ENCODE data around the gene KCNIP2.
"Not testable (repeated sequence)": the region's sequence is repeated elsewhere in the genome, so short reads cannot be mapped to it uniquely, and the experiment has no call there.

KCNIP2 gene

GRCh38 chr10:101797403-101798059 lies 46.1 kb downstream of the KCNIP2 start:
- peaks cover 60% of the 10 kb centered on the region for H3K36me3 ChIP-seq (ENCODE audit: insufficient read depth, low read length)
- no peaks in the 10 kb centered on the region for H3K9me3 ChIP-seq (ENCODE audit: control insufficient read depth, insufficient read depth, low read length)
- H3K4me1 ChIP-seq (ENCODE audit: insufficient read depth, low read length) = no peaks in the 10 kb centered on the region
- H3K9ac ChIP-seq (ENCODE audit: low read depth, low read length) = no peak overlapping the region

GRCh38 chr10:101793526-101793925 lies 50.1 kb downstream of the KCNIP2 start:
- Histone ChIP-seq H3K9me3 (ENCODE audit: control insufficient read depth, insufficient read depth, low read length) (no peaks in the 10 kb centered on the region), H3K4me1 (ENCODE audit: insufficient read depth, low read length) (no peaks in the 10 kb centered on the region), H3K9ac (ENCODE audit: low read depth, low read length) (no peak overlapping the region), H3K36me3 (ENCODE audit: insufficient read depth, low read length) (peaks cover 48% of the 10 kb centered on the region)

- Histone ChIP-seq H3K36me3 (ENCODE audit: insufficient read depth, low read length) (peaks cover 39% of the 10 kb centered on the region), H3K9ac (ENCODE audit: low read depth, low read length) (no peak overlapping the region), H3K9me3 (ENCODE audit: control insufficient read depth, insufficient read depth, low read length) (no peaks in the 10 kb centered on the region), H3K4me1 (ENCODE audit: insufficient read depth, low read length) (no peaks in the 10 kb centered on the region)
Measured at GRCh38 chr10:101789686-101790085, 53.9 kb downstream of the KCNIP2 start.

- H3K4me1 ChIP-seq (ENCODE audit: insufficient read depth, low read length); H3K9me3 ChIP-seq (ENCODE audit: control insufficient read depth, insufficient read depth, low read length); H3K9ac ChIP-seq (ENCODE audit: low read depth, low read length): not testable (repeated sequence)
- H3K36me3 ChIP-seq (ENCODE audit: insufficient read depth, low read length) = peaks cover 40% of the 10 kb centered on the region
Measured at GRCh38 chr10:101789231-101789630, 54.4 kb downstream of the KCNIP2 start.

- Histone ChIP-seq H3K36me3 (ENCODE audit: insufficient read depth, low read length) (peaks cover 16% of the 10 kb centered on the region), H3K9me3 (ENCODE audit: control insufficient read depth, insufficient read depth, low read length) (no peaks in the 10 kb centered on the region), H3K9ac (ENCODE audit: low read depth, low read length) (no peak overlapping the region)
Measured at GRCh38 chr10:101785801-101786200, 57.8 kb downstream of the KCNIP2 start.

GRCh38 chr10:101784558-101784957 lies 59.0 kb downstream of the KCNIP2 start:
- peaks cover 15% of the 10 kb centered on the region for H3K36me3 ChIP-seq (ENCODE audit: insufficient read depth, low read length)
- peaks cover 10% of the 10 kb centered on the region; the same call in 1 of the 2 replicates for H3K4me1 ChIP-seq (ENCODE audit: insufficient read depth, low read length)
- H3K9me3 ChIP-seq (ENCODE audit: control insufficient read depth, insufficient read depth, low read length) = no peaks in the 10 kb centered on the region
- H3K9ac ChIP-seq (ENCODE audit: low read depth, low read length) = no peak overlapping the region

More at GRCh38 chr10:101785801-101786200, 57.8 kb downstream of the KCNIP2 start:
- peaks cover 2% of the 10 kb centered on the region; the same call in 1 of the 2 replicates for H3K4me1 ChIP-seq (ENCODE audit: insufficient read depth, low read length)

GRCh38 chr10:101783736-101784118 lies 59.9 kb downstream of the KCNIP2 start:
- H3K9me3 ChIP-seq (ENCODE audit: control insufficient read depth, insufficient read depth, low read length) = no peaks in the 10 kb centered on the region; the same call in 1 of the 2 replicates
- H3K36me3 ChIP-seq (ENCODE audit: insufficient read depth, low read length) = peaks cover 15% of the 10 kb centered on the region
- peaks cover 10% of the 10 kb centered on the region; the same call in 1 of the 2 replicates for H3K4me1 ChIP-seq (ENCODE audit: insufficient read depth, low read length)
- peak overlapping the region; percentile 78 for H3K9ac ChIP-seq (ENCODE audit: low read depth, low read length)

DNA sequence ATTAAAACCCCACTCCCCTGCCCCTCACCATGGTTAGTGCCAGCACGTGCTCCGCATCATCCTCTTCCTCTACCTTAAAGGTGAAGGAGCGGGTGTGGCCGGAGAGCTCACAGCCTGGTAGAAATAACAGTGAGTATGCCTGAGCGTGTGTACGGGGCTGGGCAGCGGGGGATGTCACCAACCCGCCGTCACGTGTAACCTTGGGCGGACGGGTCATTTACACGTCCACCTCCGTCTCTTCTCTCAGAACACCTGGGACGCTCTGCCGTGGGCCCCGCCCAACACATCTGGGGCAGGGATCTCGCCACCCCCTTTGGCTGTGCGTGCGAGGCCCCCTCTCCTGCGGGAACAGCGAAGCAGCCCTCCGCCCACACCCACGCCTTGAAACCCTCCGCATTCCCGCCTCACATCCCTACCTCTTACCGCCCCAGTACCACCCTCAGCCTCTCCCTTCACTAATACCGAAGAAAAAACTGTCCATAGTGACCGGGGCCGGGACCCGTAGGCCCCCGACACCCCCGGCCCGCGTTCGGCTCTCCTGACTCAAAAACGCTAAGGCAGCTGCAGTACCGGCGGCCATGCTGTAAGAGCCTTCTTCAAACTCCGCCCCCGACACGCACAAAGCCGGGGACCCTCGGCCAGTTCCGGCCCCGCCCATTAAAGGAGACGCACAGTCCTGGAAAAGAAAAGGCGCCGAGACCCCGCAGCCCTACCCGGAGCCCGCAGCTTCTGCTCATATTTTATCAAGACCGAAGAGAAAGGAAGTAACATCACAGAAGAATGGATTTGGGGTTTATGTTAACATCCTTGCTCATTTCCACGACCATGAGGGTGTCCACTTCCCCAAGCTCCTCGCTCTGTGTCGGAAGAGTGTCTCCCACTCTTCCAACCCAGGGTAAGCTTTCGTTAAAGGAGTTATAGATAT lies 60.5 kb downstream of the KCNIP2 start, which contains the start of gene NPM3:
NPM3 (minus strand) TSS at position 636 of the 925 bp plus-strand sequence; CDS start at position 580, 56 bp downstream.
- Histone ChIP-seq H3K9ac (ENCODE audit: low read depth, low read length) (peak within 1 kb of the TSS; percentile 78), H3K36me3 (ENCODE audit: insufficient read depth, low read length) (peaks cover 15% of the 10 kb centered on the region), H3K9me3 (ENCODE audit: control insufficient read depth, insufficient read depth, low read length) (no peaks in the 10 kb centered on the region; the same call in 1 of the 2 replicates), H3K4me1 (ENCODE audit: insufficient read depth, low read length) (peaks cover 10% of the 10 kb centered on the region)

DNA sequence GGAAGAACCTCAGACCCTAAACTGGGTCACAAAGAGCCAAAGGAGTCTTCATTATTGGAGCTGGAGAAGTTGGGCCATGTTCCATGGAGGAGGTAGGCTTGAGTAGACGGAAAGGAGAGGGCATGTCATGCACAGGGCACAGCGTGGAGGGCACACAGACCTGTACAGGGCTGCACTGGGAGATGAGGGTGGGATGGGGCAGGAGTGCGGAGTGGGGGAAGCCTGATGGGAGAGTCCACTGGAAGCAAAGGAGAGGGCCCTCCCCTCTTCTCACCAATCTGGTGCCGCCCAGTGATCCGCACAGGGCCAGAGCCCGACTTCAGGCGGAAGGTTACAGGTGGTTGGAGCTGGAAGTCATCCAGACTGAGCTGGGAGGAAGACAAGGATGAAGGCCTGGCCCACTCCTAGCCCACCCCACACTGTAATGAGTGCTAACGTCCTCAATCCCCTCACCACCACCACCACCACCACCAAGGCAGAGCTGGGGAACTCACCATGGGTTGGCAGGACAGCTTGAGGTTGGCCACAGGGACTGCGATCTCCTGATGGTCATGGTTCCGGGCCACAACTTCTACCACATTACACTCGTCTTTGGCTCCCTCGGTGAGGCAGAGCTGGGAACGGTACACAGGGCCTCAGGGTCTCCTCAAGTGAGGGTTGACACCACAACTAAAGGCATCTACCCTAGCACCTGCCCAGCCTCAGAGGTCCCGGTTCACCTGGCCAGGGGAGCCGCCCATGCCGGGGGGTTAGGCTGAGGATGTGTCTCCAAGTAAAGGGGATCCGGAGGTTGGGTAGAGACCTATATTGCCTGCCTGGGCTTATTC lies 61.4 kb downstream of the KCNIP2 start:
- H3K36me3 ChIP-seq (ENCODE audit: insufficient read depth, low read length) = peaks cover 14% of the 10 kb centered on the region
- H3K4me1 ChIP-seq (ENCODE audit: insufficient read depth, low read length) = peaks cover 14% of the 10 kb centered on the region
- H3K9me3 ChIP-seq (ENCODE audit: control insufficient read depth, insufficient read depth, low read length) = no peaks in the 10 kb centered on the region; the same call in 1 of the 2 replicates
- peak overlapping the region; percentile 78 for H3K9ac ChIP-seq (ENCODE audit: low read depth, low read length)

DNA sequence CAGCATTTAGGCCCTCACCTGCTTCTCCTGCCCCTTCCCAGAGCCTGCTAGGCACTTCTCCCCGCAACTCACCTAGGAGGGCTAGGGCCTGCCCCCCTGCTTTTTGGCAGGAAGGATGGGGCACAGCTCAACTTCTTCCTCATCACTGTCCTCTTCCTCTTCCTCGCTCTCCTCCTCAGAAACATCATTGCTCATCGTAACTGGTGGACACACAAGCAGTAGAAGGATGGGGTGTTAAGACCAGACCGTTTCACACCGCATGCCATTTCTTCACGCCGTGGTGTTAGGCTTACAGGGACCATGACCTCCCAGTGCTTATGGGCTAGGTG lies 62.0 kb downstream of the KCNIP2 start:
- Histone ChIP-seq H3K9ac (ENCODE audit: low read depth, low read length) (no peak overlapping the region), H3K36me3 (ENCODE audit: insufficient read depth, low read length) (peaks cover 13% of the 10 kb centered on the region), H3K9me3 (ENCODE audit: control insufficient read depth, insufficient read depth, low read length) (no peaks in the 10 kb centered on the region; the same call in 1 of the 2 replicates), H3K4me1 (ENCODE audit: insufficient read depth, low read length) (peaks cover 18% of the 10 kb centered on the region)

DNA sequence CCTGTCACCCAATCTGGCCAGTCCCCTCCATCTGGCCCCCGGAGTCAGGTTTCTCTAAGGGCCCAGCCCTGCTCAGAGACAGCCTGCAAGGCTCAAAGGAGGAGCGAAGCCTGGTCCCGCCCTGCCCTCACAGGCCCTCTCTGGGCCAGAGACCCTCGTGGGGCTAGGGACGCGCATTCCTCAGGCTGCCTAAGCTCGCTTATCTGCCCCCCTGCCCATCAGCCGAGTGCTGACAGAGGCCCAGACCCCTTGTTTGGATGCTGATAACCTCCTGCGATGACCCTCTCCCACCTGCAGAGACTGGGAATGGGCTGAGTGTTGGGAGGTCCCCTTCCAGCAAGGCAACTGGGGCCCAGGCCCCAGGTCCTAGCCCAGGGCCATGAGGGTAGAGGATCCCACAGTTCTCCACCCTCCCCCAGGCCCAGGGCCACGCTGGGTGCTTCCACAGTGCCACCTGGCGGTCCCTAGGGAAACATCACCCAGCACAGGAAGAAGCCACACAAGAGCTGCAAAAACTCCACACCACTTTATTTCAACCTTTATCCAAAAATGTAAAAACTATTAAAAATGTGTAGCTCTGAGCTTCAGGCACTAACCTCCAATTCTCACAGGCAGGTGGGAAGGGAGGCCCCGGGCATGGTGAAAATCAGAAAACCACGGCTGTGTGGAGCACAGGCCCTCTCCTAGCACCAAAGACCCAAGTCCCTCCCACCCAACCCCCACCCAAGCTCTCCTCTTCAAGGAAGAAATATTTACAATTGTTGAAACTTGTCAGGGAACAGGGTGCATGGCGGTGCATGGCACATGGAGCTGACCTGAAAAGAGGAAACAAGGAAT lies 62.6 kb downstream of the KCNIP2 start:
- Histone ChIP-seq H3K9me3 (ENCODE audit: control insufficient read depth, insufficient read depth, low read length) (no peaks in the 10 kb centered on the region; the same call in 1 of the 2 replicates), H3K4me1 (ENCODE audit: insufficient read depth, low read length) (peaks cover 18% of the 10 kb centered on the region), H3K36me3 (ENCODE audit: insufficient read depth, low read length) (peaks cover 9% of the 10 kb centered on the region), H3K9ac (ENCODE audit: low read depth, low read length) (no peak overlapping the region)

GRCh38 chr10:101780187-101780817 lies 63.3 kb downstream of the KCNIP2 start:
- peaks cover 18% of the 10 kb centered on the region for H3K4me1 ChIP-seq (ENCODE audit: insufficient read depth, low read length)
- H3K9ac ChIP-seq (ENCODE audit: low read depth, low read length) = peak overlapping the region; percentile 53
- no peaks in the 10 kb centered on the region; the same call in 1 of the 2 replicates for H3K9me3 ChIP-seq (ENCODE audit: control insufficient read depth, insufficient read depth, low read length)
- peaks cover 4% of the 10 kb centered on the region; the same call in 1 of the 2 replicates for H3K36me3 ChIP-seq (ENCODE audit: insufficient read depth, low read length)

All from ES-I3 (cell line).